GM19324 (cell line): ENCODE results near the gene GORAB.

ENCODE experiments used
- ATAC-seq: cut with Tn5 transposase; IDR thresholded peaks from one replicate; pipeline ENCODE4 v1.9.1; 2021; ENCODE audit warnings: mild to moderate bottlenecking, moderate library complexity; ENCODE audit not compliant: unreplicated experiment, low FRiP score

GORAB gene, protein sequence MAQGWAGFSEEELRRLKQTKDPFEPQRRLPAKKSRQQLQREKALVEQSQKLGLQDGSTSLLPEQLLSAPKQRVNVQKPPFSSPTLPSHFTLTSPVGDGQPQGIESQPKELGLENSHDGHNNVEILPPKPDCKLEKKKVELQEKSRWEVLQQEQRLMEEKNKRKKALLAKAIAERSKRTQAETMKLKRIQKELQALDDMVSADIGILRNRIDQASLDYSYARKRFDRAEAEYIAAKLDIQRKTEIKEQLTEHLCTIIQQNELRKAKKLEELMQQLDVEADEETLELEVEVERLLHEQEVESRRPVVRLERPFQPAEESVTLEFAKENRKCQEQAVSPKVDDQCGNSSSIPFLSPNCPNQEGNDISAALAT

DNA sequence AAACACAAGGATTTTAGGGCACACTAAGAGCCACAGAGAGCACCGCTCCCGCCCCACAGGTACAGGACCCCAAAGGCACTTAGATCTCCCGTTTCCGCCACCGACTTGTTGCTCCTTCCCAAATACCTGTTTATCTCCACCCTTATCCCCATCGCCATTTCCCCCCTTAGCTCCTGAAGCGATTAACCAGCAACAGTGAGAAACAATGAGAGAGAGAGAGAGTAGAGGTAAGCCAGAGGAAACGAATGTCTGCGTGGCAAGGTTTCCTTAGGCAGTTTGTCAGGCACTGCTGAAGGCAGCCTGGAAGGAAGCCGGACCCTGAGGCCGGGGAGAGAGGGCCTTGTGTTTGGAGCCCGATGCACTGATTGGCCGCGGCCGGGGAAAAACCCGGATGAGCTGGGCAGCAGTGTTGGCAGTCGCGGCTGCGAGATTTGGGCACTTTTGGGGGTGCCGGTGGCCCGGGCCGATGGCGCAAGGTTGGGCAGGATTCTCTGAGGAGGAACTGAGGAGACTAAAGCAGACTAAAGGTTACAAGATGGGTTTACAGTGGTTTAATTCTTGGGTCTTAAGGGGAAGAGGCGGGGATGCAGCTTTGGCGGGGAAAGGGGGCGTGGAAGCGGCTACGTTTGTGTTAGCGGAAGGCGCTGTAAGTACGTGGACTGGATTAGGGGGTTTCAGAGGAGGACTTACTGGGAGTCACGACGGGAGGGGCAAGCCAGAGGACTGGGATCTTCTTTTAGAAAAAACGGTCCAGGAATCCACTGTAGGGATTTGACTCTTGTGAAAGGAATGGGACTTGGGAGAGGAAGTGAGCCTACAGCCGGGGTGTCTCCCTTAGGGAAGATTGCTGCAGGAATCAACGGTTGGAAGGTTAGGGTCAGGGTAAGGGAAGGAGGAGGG, at the start of gene GORAB:
GORAB (plus strand) TSS at position 409 of the 900 bp plus-strand sequence; CDS start at position 467, 58 bp downstream.
- peak; percentile 99 for ATAC-seq

DNA sequence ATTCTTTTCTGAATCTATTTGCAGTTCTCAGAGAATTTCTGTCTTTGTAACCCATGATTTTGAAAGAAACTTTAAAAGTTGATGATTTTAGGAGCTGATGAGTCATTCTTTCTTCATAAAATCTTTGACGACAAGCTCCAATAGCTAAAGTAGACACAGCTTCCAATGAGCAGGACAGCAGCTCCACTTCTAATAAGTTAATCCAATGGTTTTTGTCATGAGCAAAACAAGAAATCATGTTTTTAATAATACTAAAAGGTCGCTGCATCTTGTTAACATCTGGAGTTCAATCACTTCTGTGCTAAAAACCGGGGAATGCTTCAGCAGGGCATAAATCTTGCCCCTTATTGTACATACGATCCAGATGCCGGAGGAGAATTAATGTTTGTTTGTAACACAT, 48.9 kb upstream of the GORAB start:
- no peak for ATAC-seq

DNA sequence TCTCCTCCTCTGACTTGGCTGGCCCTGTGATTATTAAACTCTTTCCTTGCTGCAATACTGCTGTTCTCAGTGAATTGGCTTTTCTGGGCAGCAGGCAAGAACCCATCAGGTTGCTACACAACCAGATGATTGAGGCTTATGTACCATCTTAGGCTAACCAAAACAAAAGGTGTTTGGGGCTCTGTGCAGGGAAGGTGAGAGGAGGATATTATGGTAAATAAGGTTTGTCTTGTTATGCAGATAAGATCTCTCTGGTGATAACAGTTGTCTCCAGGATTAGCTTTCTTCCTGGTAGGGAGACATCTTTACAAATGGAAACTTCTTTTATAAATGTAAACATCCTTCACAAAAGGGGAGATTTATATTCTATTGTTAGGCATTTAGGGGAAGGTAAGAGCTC, 44.5 kb upstream of the GORAB start:
- no peak for ATAC-seq

DNA sequence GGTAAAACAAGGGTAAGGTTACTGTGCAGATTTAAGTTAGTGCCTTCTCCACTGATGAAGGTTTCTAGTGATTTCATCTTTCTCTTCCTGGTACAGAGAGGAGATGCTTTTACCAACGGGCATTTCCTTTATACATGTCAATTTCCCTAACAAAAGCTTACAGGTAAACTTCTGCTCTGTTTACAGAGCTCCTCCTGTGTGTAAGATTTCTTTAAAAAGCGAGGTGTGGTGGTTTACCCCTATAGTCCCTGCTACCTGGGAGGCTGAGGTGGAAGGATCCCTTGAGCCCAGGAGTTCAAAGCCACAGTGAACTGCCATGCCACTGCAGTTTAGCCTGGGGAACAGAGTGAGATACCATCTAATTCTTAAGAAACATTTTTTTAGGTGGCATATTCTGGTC, 40.7 kb upstream of the GORAB start:
- no peak for ATAC-seq

DNA sequence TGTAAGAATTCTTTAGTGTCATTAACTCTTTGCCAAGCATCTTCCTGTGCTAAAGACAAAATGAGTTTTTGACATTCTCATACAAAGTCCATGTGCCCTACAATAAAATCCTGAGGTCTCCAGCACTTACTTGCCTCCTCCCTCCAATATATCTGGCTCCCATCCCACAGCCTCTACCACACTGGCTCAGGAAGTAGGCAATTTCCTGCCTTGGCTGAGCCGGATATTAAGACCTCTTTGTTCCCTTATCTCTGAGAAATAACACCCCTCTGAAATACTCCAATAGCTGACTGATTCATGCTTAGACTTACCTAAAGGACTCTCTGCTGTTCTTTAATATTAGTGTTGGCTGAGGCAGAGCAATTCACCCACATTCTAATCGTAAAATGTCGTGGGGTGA, 37.6 kb upstream of the GORAB start:
- ATAC-seq = no peak

DNA sequence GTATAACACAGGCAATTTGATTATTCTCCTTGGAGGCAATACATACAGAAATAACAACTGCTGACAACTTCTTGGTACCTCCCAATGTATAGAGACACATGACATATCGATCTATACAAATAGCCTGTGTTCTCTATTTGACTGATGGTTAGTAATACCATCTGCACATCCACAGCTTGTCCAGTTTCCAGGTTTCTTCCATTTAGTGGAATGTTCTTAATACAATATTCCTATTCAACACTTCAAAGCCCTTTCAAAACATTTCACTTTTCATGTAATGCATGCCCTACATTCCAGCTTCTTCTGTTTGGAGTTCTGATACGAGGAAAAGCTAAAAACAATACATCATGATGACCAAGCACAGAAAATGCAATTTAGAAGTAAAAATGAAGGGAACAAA, 37.0 kb upstream of the GORAB start:
- ATAC-seq = no peak

DNA sequence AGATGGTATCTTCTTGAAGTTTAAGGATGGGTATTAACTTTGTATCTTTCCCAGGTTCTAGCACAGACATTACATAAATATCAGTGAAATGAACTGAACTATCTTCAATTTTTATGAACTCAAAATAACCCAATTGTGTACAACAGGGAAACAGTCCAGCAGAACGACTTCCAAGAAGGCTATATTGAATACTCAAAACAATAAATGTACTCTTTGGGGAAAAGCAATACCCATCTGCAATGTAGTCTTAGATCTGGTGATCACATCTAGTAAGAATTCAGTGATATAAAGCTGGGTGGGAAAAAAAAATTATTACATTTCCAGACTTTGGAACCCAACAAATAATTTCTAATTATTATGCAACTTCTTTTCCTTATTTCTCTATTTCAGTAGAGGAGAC, 33.1 kb upstream of the GORAB start:
- ATAC-seq = no peak

DNA sequence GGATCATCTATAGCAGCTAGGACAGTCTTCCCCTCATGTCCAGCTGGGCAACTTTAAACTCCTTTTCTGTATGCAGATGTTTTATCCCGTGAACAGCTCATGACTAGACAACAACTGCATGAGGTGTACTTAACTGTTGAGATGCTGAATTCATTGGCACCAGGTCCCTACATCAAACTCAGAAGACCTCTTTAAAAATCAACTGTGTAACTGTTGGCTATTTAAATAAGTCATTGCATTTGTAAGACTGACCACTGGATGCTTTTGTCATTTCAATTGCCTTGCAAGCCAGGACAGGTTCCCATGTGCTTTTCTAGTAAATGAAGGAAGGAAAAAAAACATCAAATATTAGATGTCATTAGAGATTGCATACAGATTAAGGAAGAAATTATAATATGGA, 28.3 kb upstream of the GORAB start:
- ATAC-seq = no peak

DNA sequence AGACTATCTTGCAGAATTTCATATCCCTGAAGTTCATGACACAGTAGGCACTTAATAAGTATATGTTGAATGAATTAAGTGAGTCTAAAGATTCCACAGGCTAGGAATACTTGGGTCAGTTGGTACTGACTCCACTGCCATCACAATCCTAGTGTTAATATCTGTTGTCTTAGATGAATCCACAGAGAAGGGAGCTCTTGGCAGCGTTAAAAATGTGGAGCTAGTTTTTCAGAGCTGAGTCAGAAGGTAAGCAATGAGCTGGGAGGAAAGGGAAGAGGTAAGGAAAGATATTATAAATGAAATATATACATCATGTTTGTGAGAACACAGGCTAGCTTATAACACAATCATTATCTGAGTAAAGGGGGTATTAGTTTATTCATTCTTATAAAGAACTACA, 21.8 kb upstream of the GORAB start:
- no peak for ATAC-seq

DNA sequence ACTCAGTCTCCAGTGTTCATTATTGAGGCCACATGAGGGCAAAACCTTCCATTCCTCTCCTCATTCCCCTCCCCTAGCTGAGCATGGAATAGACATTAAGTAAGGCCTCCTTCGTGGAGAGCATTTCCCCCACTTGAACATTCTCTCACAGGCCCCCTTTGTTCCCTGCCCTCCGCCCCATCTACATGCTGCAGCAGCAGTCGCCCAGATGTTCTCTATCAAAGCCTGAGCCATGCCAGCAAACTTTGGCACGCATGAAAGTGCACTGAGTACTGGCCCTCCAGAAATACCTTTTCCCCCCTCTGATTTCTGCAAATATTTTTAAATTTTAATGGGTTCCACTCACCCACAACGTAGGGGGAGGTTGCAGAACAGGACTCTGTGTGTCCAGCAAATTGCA, 20.9 kb upstream of the GORAB start:
- ATAC-seq = no peak

DNA sequence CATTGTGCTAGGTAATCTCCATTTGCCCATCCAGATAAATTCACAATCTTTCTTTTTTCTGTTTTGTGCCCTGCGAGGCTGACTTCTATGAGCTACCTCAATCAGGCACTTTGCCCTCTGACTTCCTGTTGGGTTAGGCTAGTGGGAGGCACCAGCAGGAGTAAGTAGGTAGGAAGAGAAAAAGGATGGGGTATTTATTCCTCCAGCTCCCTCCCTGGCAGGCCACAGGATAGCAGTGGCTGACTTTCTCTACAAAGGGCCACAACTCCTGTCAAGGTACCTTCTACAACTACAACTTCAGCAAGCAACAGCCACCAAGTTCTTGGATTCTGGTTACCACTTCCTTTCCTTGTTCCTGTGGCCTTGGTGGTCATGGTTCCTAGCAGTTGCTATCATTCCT, 18.8 kb upstream of the GORAB start:
- ATAC-seq = no peak

DNA sequence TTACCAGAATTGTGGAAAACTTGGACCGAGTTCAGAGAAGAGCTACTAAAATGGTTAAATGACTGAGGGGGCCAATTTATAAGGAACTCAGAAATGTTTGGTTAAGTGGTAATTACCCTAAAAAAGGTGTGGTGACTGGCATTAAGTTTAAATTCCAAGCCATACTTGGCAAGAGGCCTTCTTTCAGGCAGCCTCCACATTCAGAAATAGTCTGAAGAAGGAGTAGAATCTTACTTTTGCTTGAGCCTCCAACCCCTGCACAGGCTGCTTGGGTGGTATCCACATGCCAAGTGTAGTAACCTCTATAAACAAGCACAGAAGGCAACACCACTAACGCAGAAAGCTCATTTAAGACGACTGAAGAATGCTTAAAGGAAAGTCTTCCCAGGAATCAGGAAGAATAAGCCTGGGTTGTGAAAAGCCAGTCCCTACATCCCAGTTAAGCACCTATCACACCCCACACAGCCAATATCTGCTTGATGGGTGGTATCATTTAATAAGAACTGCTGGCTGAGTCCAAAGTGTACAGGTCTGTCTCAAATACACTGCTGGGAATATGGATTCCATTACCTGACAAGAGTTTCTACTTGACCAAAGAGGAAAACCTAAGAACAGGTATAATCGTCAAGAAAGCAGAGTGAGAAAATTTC, 13.7 kb upstream of the GORAB start:
- no peak for ATAC-seq

DNA sequence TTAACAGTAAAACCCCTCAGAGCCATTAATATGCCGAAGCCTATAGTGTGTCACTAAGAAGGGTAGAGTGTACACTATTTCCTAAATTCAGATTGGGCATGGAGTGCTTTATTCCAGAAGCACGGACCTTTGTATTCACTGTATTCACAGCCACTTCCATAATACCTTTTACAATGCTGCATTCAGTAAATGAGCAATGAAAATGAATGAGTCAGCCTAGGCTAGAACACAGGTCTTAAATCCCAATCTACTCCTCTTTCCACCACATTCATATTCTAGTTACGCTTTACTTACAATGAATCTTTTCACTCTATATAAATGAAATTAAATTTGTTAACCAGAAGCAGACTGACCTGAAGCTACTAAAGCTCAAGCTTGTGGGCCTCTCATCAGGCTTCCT, 13.0 kb upstream of the GORAB start:
- ATAC-seq = no peak

DNA sequence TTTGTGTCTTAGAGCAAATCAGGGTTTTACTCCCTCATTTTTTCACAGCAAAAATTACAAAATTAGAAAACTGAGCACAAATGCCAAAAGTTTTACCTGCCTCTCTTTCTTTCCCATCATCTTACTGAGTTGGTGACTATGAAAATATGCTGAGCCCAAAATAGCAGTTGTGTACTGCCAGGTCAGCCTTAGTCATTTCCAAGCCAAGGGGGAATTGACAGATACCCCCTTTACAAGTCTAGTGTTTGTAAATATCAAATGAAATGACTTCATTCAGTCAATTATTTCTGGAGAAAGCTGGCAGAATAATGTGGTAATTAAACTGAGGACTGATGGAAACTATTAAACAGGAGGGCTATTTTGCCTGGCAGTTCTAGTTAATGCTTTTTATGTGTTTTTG, 11.4 kb upstream of the GORAB start:
- no peak for ATAC-seq

DNA sequence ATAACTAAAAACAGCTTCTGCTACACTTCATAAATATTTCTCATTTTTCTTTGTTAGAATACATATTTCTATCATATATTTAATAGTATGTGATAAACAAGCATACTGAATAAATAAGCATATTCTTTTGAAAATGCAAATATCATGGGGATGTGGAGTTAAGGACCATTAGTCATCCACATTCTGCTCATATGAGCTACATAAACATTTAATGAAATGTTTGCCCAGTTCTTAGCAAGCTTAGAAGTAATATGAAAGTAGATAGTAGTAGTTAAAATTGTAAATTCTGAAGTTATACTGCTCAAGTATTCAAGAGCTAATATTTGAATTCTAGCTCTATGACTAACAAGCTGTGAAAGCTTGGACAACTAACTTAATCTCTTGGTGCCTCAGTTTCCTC, 10.1 kb upstream of the GORAB start:
- no peak for ATAC-seq

DNA sequence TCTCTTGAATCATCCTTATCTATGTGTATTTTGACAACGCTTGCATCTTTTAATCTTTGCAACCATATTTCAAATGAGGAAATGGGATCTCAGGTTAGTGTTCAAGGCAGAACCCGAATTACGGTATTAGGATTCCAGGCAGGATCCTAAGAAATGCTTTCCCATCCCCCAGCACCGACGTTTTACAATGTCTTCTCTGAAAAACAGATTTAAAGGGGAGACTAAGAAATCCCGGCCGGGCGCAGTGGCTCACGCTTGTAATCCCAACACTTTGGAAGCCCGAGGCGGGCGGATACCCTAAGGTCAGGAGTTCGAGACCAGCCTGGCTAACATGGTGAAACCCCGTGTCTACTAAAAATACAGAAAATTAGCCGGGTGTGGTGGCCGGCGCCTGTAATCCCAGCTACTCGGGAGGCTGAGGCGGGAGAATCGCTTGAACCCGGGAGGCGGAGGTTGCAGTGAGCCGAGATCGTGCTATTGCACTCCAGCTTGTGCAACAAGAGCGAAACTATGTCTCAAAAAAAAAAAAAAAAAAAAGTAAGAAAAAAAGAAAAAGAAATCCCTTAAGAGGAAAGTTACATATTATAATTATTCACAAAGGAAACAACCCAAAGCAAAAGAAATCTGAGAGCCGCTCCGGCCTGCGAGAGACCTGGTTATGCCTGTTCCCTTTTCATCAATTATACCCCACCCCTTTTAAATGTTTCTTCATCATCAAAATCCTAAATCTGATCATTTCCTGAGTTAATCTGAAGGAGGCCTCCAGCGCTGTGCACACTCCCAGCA, 801 bp upstream of the GORAB start:
- no peak for ATAC-seq

DNA sequence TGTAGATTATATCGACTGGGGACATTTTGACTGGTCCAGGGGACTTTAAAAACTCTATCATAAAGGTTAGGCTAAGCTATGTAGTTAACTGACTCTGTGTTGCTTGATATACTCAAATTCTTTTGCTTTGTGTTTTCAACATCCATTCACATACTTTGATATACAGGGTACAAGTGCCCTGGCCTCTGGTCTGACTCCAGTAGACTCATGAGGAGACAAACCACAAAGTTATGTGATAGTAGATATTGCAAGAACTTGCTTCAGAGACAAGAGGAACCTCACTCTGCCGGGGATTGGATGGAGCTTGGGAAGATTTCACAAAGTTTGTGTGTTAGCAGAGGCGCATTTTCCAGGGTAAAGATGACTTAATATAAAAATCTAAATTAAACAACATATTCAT, 1.3 kb downstream of the GORAB start:
- no peak for ATAC-seq

DNA sequence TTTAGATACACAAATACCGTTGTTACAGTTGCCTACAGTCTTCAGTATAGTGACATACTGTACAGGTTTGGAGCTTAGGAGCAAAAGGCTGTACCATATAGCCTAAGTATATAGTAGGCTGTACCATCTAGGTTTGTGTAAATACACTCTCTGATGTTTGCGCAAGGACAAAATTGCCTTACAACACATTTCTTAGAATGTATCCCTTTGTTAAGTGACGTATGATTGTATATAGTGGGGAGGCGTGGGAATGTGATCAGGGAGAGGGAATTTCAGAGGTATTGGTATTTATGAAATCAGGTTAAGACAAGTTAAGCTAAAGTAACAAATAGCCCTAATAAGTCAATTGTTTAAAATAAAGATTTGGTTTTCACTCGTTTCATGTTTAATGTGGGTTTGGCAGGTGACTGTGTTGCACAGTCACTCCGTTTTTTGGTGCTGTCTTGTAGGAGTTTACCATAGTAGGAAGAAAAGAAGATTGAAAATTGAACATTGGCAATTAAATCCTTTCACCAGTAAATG, 2.7 kb downstream of the GORAB start:
- ATAC-seq = no peak

DNA sequence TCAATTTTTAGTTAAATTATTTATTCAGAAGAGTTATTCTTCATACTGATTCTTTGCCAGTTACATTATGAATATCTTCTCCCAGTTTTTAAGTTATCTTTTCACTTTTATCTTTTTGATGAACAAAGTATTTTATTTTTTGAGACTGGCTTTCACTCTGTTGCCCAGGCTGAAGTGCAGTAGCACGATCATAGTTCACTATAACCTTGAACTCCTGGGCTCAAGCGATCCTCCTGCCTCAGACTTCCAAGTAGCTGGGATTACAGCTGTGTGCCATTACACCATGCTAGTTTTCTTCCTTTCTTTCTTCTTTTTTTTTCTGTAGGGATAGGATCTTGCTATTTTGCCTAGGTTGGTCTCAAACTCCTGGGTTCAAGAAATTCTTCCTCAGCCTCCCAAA, 3.5 kb downstream of the GORAB start:
- ATAC-seq = no peak

DNA sequence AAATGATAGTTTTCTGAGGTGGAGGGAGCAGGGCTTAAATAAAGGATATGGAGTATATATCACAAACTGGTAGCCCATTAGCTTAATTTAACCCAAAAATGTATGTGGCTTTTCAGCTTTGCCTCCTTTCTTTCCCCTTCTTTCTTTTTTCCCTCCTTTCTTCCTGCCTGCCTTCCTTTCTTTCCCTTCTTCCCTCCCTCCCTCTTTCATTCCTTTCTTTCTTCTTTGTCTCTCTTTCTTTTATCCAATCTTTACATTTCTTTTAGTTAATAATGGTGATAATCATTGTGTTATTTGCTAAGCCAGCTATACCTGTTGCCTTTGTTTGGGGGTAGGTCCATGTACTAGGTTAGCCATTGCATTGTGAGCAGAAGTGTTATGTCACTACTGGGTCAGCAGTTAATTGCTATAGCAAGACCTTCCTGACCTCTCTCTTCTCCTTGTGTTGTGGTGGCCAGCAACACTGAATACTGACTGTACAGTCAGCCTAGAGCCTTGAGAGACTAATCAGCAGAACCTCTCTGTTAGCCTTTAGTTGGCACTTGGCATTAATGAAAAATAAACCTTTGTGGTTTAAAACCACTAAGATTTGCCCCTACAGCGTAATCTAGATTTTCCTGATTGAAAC, 5.1 kb downstream of the GORAB start:
- ATAC-seq = no peak
